Activated T-cell treated with anti-CD3 and anti-CD28 coated beads for 1 hour (primary cell): ENCODE measurements around the gene FGF18.

Experiments
- DNase-seq: peaks from one replicate; pipeline ENCODE4 v3.0.0-alpha.2; 2020; ENCODE audit warnings: low read depth

The FGF18 gene

GRCh38 chr5:171498166-171498565 is 78.7 kb downstream of the FGF18 start:
- no peak for DNase-seq

- DNase-seq, result no peak
These were observed 80.2 kb downstream of the FGF18 start for GRCh38 chr5:171499611-171500010.

- DNase-seq, result no peak
These were observed 86.1 kb downstream of the FGF18 start for GRCh38 chr5:171505473-171506043.

- no peak for DNase-seq
These were observed 87.5 kb downstream of the FGF18 start for GRCh38 chr5:171506951-171507350.
